A172 (cell line): ENCODE measurements around the gene LRRC18. TPM values are rescaled to one million over a fixed set of nuclear protein-coding genes. Genes with fewer than 3 reads are reported as not detected.
A peak's percentile ranks its signal among the peaks of the same experiment; 100 is the strongest.

Source experiments
- DNase-seq: peaks from one replicate; pipeline ENCODE4 v3.0.0-alpha.2; 2015; ENCODE audit warnings: low spot score
- total RNA-seq: library from RNA; depleted of rRNA; stranded (reverse); fragments of >200 nt; shearing (Covaris generic); gene quantifications from 2 replicates; pipeline ENCODE4 v1.2.3, GENCODE V29; 2014

LRRC18 gene
- total RNA-seq, 1 experiment from 2014 or later: not detected

GRCh38 chr10:48910548-48910947, 29.1 kb downstream of the LRRC18 start:
- no peak for DNase-seq

- DNase-seq: no peak
Measured at GRCh38 chr10:48907730-48908129, 31.9 kb downstream of the LRRC18 start.

- DNase-seq: no peak
Measured at GRCh38 chr10:48906841-48907240, 32.8 kb downstream of the LRRC18 start.

- no peak for DNase-seq
Measured at GRCh38 chr10:48905311-48905710, 34.3 kb downstream of the LRRC18 start.

GRCh38 chr10:48904861-48905260, 34.8 kb downstream of the LRRC18 start:
- DNase-seq: no peak

GRCh38 chr10:48903151-48903550, 36.5 kb downstream of the LRRC18 start:
- DNase-seq: no peak

- DNase-seq: no peak
Measured at GRCh38 chr10:48902096-48902495, 37.5 kb downstream of the LRRC18 start.

- DNase-seq: no peak
Measured at GRCh38 chr10:48901319-48901718, 38.3 kb downstream of the LRRC18 start.

- DNase-seq: no peak
Measured at GRCh38 chr10:48900371-48900801, 39.3 kb downstream of the LRRC18 start.

GRCh38 chr10:48899781-48900180, 39.9 kb downstream of the LRRC18 start:
- no peak for DNase-seq

- DNase-seq: no peak
Measured at GRCh38 chr10:48898426-48898825, 41.2 kb downstream of the LRRC18 start.

- no peak for DNase-seq
Measured at GRCh38 chr10:48897441-48897790, 42.2 kb downstream of the LRRC18 start.

- no peak for DNase-seq
Measured at GRCh38 chr10:48896756-48897440, 42.7 kb downstream of the LRRC18 start.

- no peak for DNase-seq
Measured at GRCh38 chr10:48895803-48896195, 43.8 kb downstream of the LRRC18 start.

- no peak for DNase-seq
Measured at GRCh38 chr10:48894911-48895802, 44.5 kb downstream of the LRRC18 start.

- no peak for DNase-seq
Measured at GRCh38 chr10:48890888-48891850, 48.5 kb downstream of the LRRC18 start.

GRCh38 chr10:48887982-48888381, 51.7 kb downstream of the LRRC18 start:
- no peak for DNase-seq

GRCh38 chr10:48885376-48885775, 54.3 kb downstream of the LRRC18 start:
- DNase-seq: peak; percentile 5

- no peak for DNase-seq
Measured at GRCh38 chr10:48884179-48885045, 55.2 kb downstream of the LRRC18 start.

- DNase-seq: no peak
Measured at GRCh38 chr10:48883701-48884100, 55.9 kb downstream of the LRRC18 start.

GRCh38 chr10:48882881-48883280, 56.8 kb downstream of the LRRC18 start:
- DNase-seq: no peak
